HL-60 (cell line): ENCODE measurements around the gene RAB12.

Experiments used
- DNase-seq, 2 experiments: peaks; one replicate each; pipeline ENCODE4 v3.0.0-alpha.2; 2010 to 2020; ENCODE audit warnings: low read depth in 1 of 2, low spot score in 1 of 2
- H3K27ac ChIP-seq: fragments of 250-450 bp; sonication (Bioruptor Pico); replicated peaks from 2 replicates; pipeline ENCODE4 v1.5.1; 2020; ENCODE audit warnings: mild to moderate bottlenecking, moderate library complexity
- H3K27me3 ChIP-seq: fragments of 250-450 bp; sonication (Bioruptor Pico); 2 replicates; pipeline ENCODE4 v1.5.1; 2021; ENCODE audit warnings: mild to moderate bottlenecking, moderate library complexity; ENCODE audit not compliant: insufficient read depth, poor library complexity, severe bottlenecking
- H3K4me3 ChIP-seq: replicated peaks from 2 replicates; pipeline ENCODE4 v1.5.1; 2011; ENCODE audit warnings: mild to moderate bottlenecking, control low read depth, low read length; ENCODE audit not compliant: insufficient read depth
- CTCF ChIP-seq: IDR thresholded peaks from one replicate; pipeline ENCODE4 v1.5.1; 2011; ENCODE audit warnings: low read length, control low read depth, inconsistent platforms; ENCODE audit not compliant: insufficient read depth
- GABPA ChIP-seq: IDR thresholded peaks from 2 replicates; pipeline ENCODE4 v1.6.1; 2012; ENCODE audit warnings: low read depth
- POLR2AphosphoS5 ChIP-seq: IDR thresholded peaks from 2 replicates; pipeline ENCODE4 v1.6.1; 2012; ENCODE audit warnings: low read depth
- SPI1 ChIP-seq: IDR thresholded peaks from 2 replicates; pipeline ENCODE4 v1.6.1; 2012; ENCODE audit warnings: low read depth, mild to moderate bottlenecking, borderline replicate concordance
- TF ChIP-seq, protein P1 (sequence below): IDR thresholded peaks from 2 replicates; pipeline ENCODE4 v1.6.1; 2012; ENCODE audit warnings: low read depth; ENCODE audit not compliant: insufficient replicate concordance

RAB12 gene

DNA sequence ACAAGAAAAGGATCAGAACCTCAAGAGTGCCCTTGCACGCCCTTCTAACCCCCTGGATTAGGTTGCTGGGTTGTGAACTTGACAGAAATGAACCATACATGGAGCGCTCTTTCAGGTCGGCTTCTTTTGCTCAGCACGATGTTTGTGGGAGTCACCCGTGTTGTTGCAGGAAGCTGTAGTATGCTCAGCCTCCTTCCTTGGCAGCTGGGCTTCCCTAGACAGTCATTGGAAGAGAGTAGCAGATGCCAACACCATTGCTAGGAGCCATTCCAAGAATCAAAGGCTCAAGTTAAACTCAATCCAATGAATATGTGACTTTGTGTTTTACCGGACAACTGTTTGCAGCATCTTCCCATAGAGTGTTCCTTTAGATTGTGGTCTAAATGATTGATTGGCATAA lies 47.0 kb downstream of the RAB12 start:
- Histone ChIP-seq H3K4me3 (no peak overlapping the region), H3K27ac (no peak overlapping the region), H3K27me3 (peaks cover 11% of the 10 kb centered on the region)
- no peak for DNase-seq
- no peak for TF ChIP-seq GABPA
- no peak for TF ChIP-seq POLR2AphosphoS5
- no peak for TF ChIP-seq CTCF
- TF ChIP-seq, protein P1, sequence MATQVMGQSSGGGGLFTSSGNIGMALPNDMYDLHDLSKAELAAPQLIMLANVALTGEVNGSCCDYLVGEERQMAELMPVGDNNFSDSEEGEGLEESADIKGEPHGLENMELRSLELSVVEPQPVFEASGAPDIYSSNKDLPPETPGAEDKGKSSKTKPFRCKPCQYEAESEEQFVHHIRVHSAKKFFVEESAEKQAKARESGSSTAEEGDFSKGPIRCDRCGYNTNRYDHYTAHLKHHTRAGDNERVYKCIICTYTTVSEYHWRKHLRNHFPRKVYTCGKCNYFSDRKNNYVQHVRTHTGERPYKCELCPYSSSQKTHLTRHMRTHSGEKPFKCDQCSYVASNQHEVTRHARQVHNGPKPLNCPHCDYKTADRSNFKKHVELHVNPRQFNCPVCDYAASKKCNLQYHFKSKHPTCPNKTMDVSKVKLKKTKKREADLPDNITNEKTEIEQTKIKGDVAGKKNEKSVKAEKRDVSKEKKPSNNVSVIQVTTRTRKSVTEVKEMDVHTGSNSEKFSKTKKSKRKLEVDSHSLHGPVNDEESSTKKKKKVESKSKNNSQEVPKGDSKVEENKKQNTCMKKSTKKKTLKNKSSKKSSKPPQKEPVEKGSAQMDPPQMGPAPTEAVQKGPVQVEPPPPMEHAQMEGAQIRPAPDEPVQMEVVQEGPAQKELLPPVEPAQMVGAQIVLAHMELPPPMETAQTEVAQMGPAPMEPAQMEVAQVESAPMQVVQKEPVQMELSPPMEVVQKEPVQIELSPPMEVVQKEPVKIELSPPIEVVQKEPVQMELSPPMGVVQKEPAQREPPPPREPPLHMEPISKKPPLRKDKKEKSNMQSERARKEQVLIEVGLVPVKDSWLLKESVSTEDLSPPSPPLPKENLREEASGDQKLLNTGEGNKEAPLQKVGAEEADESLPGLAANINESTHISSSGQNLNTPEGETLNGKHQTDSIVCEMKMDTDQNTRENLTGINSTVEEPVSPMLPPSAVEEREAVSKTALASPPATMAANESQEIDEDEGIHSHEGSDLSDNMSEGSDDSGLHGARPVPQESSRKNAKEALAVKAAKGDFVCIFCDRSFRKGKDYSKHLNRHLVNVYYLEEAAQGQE = no peak
- TF ChIP-seq SPI1 = no peak

- no peak overlapping the region for H3K27ac ChIP-seq
- peaks cover 17% of the 10 kb centered on the region for H3K27me3 ChIP-seq
- DNase-seq = no peak
- TF ChIP-seq, protein P1 = no peak
- no peak for TF ChIP-seq SPI1
- TF ChIP-seq POLR2AphosphoS5 = no peak
- no peak for TF ChIP-seq CTCF
- no peak for TF ChIP-seq GABPA
- no peak overlapping the region for H3K4me3 ChIP-seq
Observed at GRCh38 chr18:8657050-8657820, 48.0 kb downstream of the RAB12 start.

- DNase-seq = no peak
- no peak overlapping the region for H3K4me3 ChIP-seq
- TF ChIP-seq SPI1 (no peak), POLR2AphosphoS5 (no peak), GABPA (no peak), CTCF (no peak)
- TF ChIP-seq, protein P1 = no peak
Observed at GRCh38 chr18:8657873-8658470, 48.7 kb downstream of the RAB12 start.

More at GRCh38 chr18:8657873-8658470, 48.7 kb downstream of the RAB12 start:
- peaks cover 17% of the 10 kb centered on the region for H3K27me3 ChIP-seq
- no peak overlapping the region for H3K27ac ChIP-seq
